ENCODE measurements around the gene MTCL1.

MTCL1 gene

GRCh38 chr18:8810157-8810556, 104.8 kb downstream of the MTCL1 start:
- DNase-seq (ENCODE audit: extremely low read depth, low read depth): no peak

DNA sequence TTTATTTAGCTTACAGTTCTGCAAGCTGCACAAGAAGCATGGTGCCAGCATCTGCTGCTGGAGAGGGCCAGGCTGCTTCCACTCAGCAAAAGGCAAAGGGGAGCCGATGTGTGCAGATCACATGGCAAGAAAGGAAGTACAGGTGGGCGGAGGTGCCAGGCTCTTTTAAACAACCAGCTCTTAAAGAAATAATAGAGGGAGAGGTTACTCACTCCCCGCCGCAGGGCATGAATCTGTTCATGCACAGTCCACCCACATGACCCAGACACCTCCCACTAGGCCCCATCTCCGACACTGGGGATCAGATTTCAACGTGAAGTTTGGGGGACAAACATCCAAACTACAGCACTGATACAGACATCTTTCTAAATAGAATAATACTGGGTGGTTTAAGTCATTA, 105.8 kb downstream of the MTCL1 start:
- DNase-seq (ENCODE audit: extremely low read depth, low read depth): no peak
- TF ChIP-seq, protein P1, sequence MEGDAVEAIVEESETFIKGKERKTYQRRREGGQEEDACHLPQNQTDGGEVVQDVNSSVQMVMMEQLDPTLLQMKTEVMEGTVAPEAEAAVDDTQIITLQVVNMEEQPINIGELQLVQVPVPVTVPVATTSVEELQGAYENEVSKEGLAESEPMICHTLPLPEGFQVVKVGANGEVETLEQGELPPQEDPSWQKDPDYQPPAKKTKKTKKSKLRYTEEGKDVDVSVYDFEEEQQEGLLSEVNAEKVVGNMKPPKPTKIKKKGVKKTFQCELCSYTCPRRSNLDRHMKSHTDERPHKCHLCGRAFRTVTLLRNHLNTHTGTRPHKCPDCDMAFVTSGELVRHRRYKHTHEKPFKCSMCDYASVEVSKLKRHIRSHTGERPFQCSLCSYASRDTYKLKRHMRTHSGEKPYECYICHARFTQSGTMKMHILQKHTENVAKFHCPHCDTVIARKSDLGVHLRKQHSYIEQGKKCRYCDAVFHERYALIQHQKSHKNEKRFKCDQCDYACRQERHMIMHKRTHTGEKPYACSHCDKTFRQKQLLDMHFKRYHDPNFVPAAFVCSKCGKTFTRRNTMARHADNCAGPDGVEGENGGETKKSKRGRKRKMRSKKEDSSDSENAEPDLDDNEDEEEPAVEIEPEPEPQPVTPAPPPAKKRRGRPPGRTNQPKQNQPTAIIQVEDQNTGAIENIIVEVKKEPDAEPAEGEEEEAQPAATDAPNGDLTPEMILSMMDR (IDR thresholded peaks at IDR 0.05; ENCODE audit: low read depth, low read length): no peak

More at GRCh38 chr18:8810157-8810556, 104.8 kb downstream of the MTCL1 start:
- TF ChIP-seq, protein P1 (IDR thresholded peaks at IDR 0.05; ENCODE audit: low read depth, low read length): no peak

GRCh38 chr18:8812631-8813030, 107.3 kb downstream of the MTCL1 start:
- TF ChIP-seq, protein P1 (IDR thresholded peaks at IDR 0.05; ENCODE audit: low read depth, low read length): no peak
- DNase-seq (ENCODE audit: extremely low read depth, low read depth): peak; percentile 46

- TF ChIP-seq, protein P1 (IDR thresholded peaks at IDR 0.05; ENCODE audit: low read depth, low read length): no peak
- DNase-seq (ENCODE audit: extremely low read depth, low read depth): peak; percentile 77
Measured at GRCh38 chr18:8813611-8814010, 108.3 kb downstream of the MTCL1 start.

GRCh38 chr18:8814206-8814605, 108.8 kb downstream of the MTCL1 start:
- TF ChIP-seq, protein P1 (IDR thresholded peaks at IDR 0.05; ENCODE audit: low read depth, low read length): no peak
- DNase-seq (ENCODE audit: extremely low read depth, low read depth): no peak

DNA sequence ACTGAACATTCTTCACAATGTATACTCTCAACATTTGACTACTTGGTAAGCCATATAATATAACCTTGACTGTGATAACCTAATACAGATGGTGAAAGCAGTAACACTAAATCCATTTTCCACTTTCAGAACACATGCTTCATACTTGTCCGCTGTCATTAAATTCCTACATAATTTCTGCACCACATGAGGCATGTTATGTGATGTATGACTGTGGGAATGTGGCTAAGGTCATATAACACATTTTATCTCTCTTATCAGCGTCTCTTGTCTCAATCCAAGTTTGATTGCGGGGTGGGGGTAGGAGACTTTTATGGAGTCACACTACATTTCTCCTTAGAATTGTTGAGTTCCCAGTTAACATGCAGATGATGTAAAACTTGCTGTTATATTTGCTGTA, 110.9 kb downstream of the MTCL1 start:
- TF ChIP-seq, protein P1 (IDR thresholded peaks at IDR 0.05; ENCODE audit: low read depth, low read length): no peak
- no peak for DNase-seq (ENCODE audit: extremely low read depth, low read depth)

GRCh38 chr18:8816816-8817215, 111.5 kb downstream of the MTCL1 start:
- no peak for DNase-seq (ENCODE audit: extremely low read depth, low read depth)
- TF ChIP-seq, protein P1 (IDR thresholded peaks at IDR 0.05; ENCODE audit: low read depth, low read length): no peak

Data from AG09319 (cell line).